ENCODE data around the gene ZNF444. TPM values are rescaled to one million over a fixed set of nuclear protein-coding genes. Genes with fewer than 3 reads are reported as not detected.

ZNF444 gene
- total RNA-seq, 1 donor from 2014 or later: 28.7 TPM

DNA sequence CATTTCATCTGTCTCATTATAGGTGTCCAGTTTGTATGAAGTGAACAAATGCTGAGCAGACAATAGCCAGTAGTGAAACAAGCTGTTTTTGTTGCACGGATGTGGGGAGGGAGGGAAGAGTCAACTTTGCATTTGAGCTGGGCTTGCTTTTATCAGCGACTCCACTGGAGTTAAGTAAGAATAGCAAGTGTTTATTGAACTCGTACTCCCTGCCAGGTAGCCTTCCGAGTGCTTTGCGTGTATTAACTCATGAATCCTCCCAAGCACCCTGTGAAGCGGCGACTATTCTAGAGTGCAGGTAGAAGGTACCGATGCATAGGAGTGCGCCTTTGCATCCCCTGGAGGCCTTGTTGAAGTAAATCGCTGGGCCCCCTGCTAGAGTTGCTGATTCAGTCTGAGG, 4.7 kb upstream of the ZNF444 start:
- H3K27ac ChIP-seq: no peak overlapping the region
- no peaks in the 10 kb centered on the region for H3K9me3 ChIP-seq
- no peak for DNase-seq (ENCODE audit: extremely low spot score in 2 of 2)
- no peak overlapping the region for H3K4me3 ChIP-seq
- intact Hi-C loops (cut with DNase I): no loop called here
- H3K27me3 ChIP-seq: no peaks in the 10 kb centered on the region
- H3K4me1 ChIP-seq: peaks cover 6% of the 10 kb centered on the region
- no peaks in the 10 kb centered on the region for H3K36me3 ChIP-seq
- TF ChIP-seq, protein P1, sequence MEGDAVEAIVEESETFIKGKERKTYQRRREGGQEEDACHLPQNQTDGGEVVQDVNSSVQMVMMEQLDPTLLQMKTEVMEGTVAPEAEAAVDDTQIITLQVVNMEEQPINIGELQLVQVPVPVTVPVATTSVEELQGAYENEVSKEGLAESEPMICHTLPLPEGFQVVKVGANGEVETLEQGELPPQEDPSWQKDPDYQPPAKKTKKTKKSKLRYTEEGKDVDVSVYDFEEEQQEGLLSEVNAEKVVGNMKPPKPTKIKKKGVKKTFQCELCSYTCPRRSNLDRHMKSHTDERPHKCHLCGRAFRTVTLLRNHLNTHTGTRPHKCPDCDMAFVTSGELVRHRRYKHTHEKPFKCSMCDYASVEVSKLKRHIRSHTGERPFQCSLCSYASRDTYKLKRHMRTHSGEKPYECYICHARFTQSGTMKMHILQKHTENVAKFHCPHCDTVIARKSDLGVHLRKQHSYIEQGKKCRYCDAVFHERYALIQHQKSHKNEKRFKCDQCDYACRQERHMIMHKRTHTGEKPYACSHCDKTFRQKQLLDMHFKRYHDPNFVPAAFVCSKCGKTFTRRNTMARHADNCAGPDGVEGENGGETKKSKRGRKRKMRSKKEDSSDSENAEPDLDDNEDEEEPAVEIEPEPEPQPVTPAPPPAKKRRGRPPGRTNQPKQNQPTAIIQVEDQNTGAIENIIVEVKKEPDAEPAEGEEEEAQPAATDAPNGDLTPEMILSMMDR (IDR thresholded peaks at IDR 0.05): no peak
- TF ChIP-seq POLR2AphosphoS5 (IDR thresholded peaks at IDR 0.05; ENCODE audit: insufficient read depth in 1 of 2, low read depth in 1 of 2) (no peak), POLR2A (IDR thresholded peaks at IDR 0.05) (no peak)

DNA sequence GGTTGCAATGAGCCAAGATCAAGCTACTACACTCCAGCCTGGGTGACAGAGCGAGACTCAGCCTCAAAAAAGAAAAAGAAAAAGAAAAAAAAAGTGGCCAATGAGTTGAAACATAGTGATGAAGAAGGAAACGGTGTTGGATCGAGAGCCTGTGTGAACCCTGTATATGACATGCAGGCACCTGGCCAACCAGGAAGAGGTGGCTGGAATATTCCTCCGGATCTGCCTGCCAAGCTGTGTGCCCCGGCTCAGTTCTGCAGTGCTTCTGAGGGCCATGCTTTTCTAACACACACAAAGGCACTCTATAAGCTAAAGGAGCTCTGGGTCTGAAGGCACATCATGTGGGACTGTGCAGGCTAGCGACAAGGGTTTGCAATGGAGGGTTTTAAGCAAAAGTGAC, 3.7 kb upstream of the ZNF444 start:
- Histone ChIP-seq H3K27me3 (no peaks in the 10 kb centered on the region), H3K4me1 (peaks cover 16% of the 10 kb centered on the region), H3K27ac (no peak overlapping the region), H3K9me3 (no peaks in the 10 kb centered on the region), H3K4me3 (no peak overlapping the region), H3K36me3 (no peaks in the 10 kb centered on the region)
- intact Hi-C loops (cut with DNase I): no loop called here
- no peak for DNase-seq (ENCODE audit: extremely low spot score in 2 of 2)
- TF ChIP-seq POLR2A (IDR thresholded peaks at IDR 0.05) (no peak), POLR2AphosphoS5 (IDR thresholded peaks at IDR 0.05; ENCODE audit: insufficient read depth in 1 of 2, low read depth in 1 of 2) (no peak)
- TF ChIP-seq, protein P1 (IDR thresholded peaks at IDR 0.05): no peak

DNA sequence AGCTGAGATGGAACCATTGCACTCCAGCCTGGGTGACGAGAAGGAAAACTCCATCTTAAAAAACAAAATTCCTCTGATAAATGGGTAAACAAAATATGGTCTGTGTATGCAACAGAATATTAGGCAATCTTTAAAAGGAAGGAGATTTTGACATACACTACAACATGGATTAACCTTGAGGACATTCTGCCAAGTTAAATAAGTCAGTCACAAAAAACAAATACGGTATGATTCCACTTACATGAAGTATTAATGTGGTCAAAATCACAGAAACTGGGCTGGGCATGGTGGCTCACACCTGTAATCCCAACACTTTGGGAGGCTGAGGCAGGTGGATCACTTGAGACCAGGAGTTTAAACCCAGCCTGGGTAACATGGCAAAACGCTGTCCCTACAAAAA, 3.0 kb upstream of the ZNF444 start:
- DNase-seq (ENCODE audit: extremely low spot score in 2 of 2): no peak
- Histone ChIP-seq H3K27me3 (no peaks in the 10 kb centered on the region), H3K4me1 (peaks cover 23% of the 10 kb centered on the region), H3K4me3 (no peak overlapping the region), H3K36me3 (no peaks in the 10 kb centered on the region), H3K27ac (no peak overlapping the region), H3K9me3 (no peaks in the 10 kb centered on the region)
- intact Hi-C loops (cut with DNase I): no loop called here
- TF ChIP-seq, protein P1 (IDR thresholded peaks at IDR 0.05): no peak
- no peak for TF ChIP-seq POLR2AphosphoS5 (IDR thresholded peaks at IDR 0.05; ENCODE audit: insufficient read depth in 1 of 2, low read depth in 1 of 2)
- no peak for TF ChIP-seq POLR2A (IDR thresholded peaks at IDR 0.05)

DNA sequence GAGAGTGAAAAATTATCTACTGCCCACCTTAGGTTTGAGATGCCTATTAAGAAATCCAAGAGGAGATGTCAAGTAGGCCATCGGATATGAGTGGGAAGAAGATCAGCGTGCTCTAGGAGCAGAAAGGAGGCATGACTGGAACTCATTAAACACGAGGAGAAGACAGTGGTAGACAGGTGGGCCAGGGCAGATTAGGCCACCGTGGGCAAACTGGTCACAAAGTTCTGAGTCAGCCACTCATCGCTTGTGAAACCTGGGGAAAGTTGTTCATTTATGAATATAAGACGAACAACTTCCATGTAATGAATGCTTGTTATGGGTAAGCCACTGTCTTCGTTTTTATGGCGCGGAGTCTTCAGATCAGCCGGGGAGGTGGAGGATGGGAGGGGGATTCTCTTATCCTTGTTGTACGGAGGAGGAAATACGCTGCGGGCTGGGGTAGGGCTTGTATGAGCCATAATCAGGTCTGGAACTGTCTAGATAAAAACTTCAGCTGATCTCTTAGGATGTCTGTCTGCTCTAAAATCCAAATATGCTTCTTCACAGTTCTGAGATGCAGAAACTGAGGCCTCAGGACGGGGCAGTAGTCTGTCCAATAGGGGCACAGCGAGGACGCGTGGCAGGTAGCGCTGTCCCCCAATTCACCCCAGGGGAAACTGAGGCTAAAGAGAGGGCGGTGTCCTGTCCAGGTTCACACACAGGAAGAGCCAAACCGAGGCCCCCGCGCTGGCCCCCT, 1.1 kb upstream of the ZNF444 start:
- intact Hi-C loops (cut with DNase I): loop anchor here (5.0 kb wide), 1 partner anchor 33 kb away; no protein-coding TSS in a partner anchor
- Histone ChIP-seq H3K4me1 (peaks cover 27% of the 10 kb centered on the region), H3K4me3 (peak overlapping the region; percentile 57 to 76), H3K27me3 (no peaks in the 10 kb centered on the region), H3K36me3 (no peaks in the 10 kb centered on the region), H3K27ac (peak overlapping the region; percentile 88), H3K9me3 (no peaks in the 10 kb centered on the region)
- DNase-seq (ENCODE audit: extremely low spot score in 2 of 2): no peak
- TF ChIP-seq POLR2AphosphoS5 (IDR thresholded peaks at IDR 0.05; ENCODE audit: insufficient read depth in 1 of 2, low read depth in 1 of 2) (no peak), POLR2A (IDR thresholded peaks at IDR 0.05) (no peak)
- TF ChIP-seq, protein P1 (IDR thresholded peaks at IDR 0.05): no peak

DNA sequence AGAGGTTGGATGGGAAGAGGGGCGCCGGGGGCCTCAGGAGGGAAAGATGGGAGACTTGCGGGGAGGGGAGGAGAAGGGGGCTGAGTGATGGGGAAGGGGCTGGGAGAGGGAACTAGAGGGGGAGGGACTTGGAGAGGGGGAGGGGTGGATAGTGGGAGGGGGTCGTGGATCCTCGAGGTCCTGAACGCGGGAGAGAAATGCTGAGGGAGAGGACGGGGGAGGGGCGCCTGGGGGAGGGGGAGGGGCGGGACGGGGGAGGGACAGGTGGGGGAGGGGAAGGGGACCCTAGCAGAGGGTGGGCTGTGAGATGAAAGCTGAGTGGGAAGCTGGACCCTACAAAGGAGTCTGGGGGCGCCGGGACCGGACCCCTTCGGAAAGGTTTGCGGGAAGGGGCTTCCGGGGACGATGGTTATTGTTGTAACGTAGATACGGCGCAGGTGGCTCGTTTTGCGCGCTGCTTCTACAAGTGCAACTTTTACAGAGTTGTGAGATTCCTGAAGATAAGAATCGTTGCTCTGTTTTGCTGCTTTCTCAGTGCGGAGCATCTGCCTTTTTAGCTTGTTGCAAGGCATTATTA, 418 bp downstream of the ZNF444 start:
- Histone ChIP-seq H3K4me3 (peak overlapping the region; percentile 57 to 76), H3K4me1 (peaks cover 27% of the 10 kb centered on the region), H3K27me3 (no peaks in the 10 kb centered on the region), H3K36me3 (no peaks in the 10 kb centered on the region), H3K9me3 (no peaks in the 10 kb centered on the region), H3K27ac (peak overlapping the region; percentile 88)
- TF ChIP-seq, protein P1 (IDR thresholded peaks at IDR 0.05): no peak
- TF ChIP-seq POLR2AphosphoS5 (IDR thresholded peaks at IDR 0.05; ENCODE audit: insufficient read depth in 1 of 2, low read depth in 1 of 2): no peak
- TF ChIP-seq POLR2A (IDR thresholded peaks at IDR 0.05): no peak
- no peak for DNase-seq (ENCODE audit: extremely low spot score in 2 of 2)
- intact Hi-C loops (cut with DNase I): loop anchor here (5.0 kb wide), 1 partner anchor 34 kb away; no protein-coding TSS in a partner anchor
